Measurements from ENCODE around the gene SARM1. TPM values are rescaled to one million over a fixed set of nuclear protein-coding genes. Genes with fewer than 3 reads are reported as not detected.

The SARM1 gene
- total RNA-seq, 3 donors from 2014 or later (not counting 1 experiment from before 2014, with no cell fraction given): 25.7 to 33.0 (median 26.2) TPM

DNA sequence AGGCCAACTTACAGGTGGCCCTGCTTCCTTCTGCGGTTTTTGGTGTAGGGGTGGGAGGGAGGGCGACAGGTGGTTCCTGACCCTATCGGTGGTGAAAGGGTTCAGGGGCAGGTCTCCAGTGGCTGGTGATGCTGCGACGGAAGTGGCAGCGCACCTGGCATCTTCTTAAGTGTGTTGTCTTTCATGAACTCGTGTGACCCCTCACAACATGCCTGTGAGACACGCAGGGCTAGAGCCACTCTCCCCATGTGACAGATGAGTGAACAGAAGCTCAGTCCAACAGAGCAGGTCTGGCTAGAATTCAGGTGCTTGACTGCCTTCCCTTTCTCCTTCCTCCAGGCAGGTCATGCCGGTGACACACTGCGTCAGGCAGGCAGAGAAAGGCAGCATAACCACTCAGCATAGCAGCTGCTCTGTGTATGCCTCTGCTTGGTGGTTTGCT lies 28.0 kb upstream of the SARM1 start:
- Histone ChIP-seq H3K4me1 (ENCODE audit: control insufficient read depth, insufficient read depth, low read length) (no peaks in the 10 kb centered on the region), H3K36me3 (ENCODE audit: control insufficient read depth, insufficient read depth, low read length) (peaks cover 70% of the 10 kb centered on the region), H3K27ac (ENCODE audit: low read length) (no peak overlapping the region), H3K9me3 (ENCODE audit: control insufficient read depth, insufficient read depth, low read length) (no peaks in the 10 kb centered on the region), H3K27me3 (ENCODE audit: control insufficient read depth, insufficient read depth, low read length) (no peaks in the 10 kb centered on the region), H3K4me3 (ENCODE audit: low read length) (no peak overlapping the region)
- Mint-ChIP-seq H3K9me3 (no peaks in the 10 kb centered on the region), H3K27me3 (ENCODE audit: low read depth in 2 of 2) (no peaks in the 10 kb centered on the region), H3K4me3 (no peak overlapping the region), H3K36me3 (no peaks in the 10 kb centered on the region), H3K27ac (no peak overlapping the region), H3K4me1 (peaks cover 0 to 2% of the 10 kb centered on the region in 2 donors)
- DNase-seq (no peak), ATAC-seq (no peak)
- TF ChIP-seq, protein P1, sequence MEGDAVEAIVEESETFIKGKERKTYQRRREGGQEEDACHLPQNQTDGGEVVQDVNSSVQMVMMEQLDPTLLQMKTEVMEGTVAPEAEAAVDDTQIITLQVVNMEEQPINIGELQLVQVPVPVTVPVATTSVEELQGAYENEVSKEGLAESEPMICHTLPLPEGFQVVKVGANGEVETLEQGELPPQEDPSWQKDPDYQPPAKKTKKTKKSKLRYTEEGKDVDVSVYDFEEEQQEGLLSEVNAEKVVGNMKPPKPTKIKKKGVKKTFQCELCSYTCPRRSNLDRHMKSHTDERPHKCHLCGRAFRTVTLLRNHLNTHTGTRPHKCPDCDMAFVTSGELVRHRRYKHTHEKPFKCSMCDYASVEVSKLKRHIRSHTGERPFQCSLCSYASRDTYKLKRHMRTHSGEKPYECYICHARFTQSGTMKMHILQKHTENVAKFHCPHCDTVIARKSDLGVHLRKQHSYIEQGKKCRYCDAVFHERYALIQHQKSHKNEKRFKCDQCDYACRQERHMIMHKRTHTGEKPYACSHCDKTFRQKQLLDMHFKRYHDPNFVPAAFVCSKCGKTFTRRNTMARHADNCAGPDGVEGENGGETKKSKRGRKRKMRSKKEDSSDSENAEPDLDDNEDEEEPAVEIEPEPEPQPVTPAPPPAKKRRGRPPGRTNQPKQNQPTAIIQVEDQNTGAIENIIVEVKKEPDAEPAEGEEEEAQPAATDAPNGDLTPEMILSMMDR (IDR thresholded peaks at IDR 0.05): no peak
- intact Hi-C loops (cut with micrococcal nuclease): no loop called here
- WGBS (ENCODE audit: insufficient coverage): 78% methylated on average over 10 of the region's 10 CpGs

DNA sequence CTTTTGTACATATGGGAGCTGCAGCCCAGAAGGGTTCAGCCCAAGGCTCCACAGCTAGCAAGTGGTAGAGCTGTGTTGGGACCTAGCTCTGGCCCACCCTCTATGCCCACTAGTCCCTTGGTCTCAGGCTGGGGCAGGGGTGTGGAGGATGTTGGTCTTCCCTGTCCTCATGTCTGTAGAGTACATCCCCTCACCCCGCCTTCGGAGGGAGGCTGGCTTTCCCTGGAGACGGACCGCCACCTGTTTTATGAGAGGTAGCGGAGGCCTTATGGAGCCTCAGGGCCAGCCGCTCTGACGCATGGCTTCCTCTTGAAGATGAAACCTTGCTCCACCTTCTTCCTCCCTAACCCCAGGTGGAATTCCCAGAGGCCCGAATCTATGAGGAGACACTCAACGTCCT lies 27.5 kb upstream of the SARM1 start:
- H3K27me3 Mint-ChIP-seq (ENCODE audit: low read depth in 2 of 2): no peaks in the 10 kb centered on the region
- no peaks in the 10 kb centered on the region for H3K9me3 Mint-ChIP-seq
- ATAC-seq (no peak), DNase-seq (no peak)
- H3K27ac Mint-ChIP-seq: no peak overlapping the region
- 97% methylated on average over 9 of the region's 9 CpGs for WGBS (ENCODE audit: insufficient coverage)
- no peaks in the 10 kb centered on the region for H3K4me1 Mint-ChIP-seq
- no peak overlapping the region for H3K4me3 Mint-ChIP-seq
- Histone ChIP-seq H3K9me3 (ENCODE audit: control insufficient read depth, insufficient read depth, low read length) (no peaks in the 10 kb centered on the region), H3K4me3 (ENCODE audit: low read length) (no peak overlapping the region), H3K27me3 (ENCODE audit: control insufficient read depth, insufficient read depth, low read length) (no peaks in the 10 kb centered on the region), H3K4me1 (ENCODE audit: control insufficient read depth, insufficient read depth, low read length) (no peaks in the 10 kb centered on the region), H3K27ac (ENCODE audit: low read length) (no peak overlapping the region), H3K36me3 (ENCODE audit: control insufficient read depth, insufficient read depth, low read length) (peaks cover 75% of the 10 kb centered on the region)
- no peaks in the 10 kb centered on the region for H3K36me3 Mint-ChIP-seq
- TF ChIP-seq, protein P1 (IDR thresholded peaks at IDR 0.05): no peak
- intact Hi-C loops (cut with micrococcal nuclease): no loop called here

DNA sequence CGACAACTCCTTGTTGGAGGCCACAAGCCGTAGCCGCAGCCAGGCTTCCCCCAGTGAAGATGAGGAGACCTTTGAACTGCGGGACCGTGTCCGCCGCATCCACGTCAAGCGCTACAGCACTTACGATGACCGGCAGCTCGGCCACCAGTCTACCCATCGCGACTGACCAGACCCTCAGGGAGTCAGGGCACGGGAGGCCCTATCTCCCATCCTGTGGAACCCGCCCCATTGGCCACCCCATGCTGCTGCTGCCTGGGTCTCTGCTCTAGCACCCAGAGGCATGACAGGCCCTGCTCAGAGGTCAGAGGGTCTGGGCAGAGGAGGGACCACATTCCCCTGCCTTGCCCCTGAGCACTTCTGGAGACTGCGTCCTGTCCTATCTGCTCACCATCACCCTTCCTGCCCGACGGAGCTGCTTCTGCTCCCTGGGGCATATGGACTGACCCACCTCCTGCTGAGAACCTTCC lies 27.0 kb upstream of the SARM1 start:
- Histone ChIP-seq H3K36me3 (ENCODE audit: control insufficient read depth, insufficient read depth, low read length) (peaks cover 75% of the 10 kb centered on the region), H3K4me3 (ENCODE audit: low read length) (no peak overlapping the region), H3K27ac (ENCODE audit: low read length) (no peak overlapping the region), H3K4me1 (ENCODE audit: control insufficient read depth, insufficient read depth, low read length) (no peaks in the 10 kb centered on the region), H3K9me3 (ENCODE audit: control insufficient read depth, insufficient read depth, low read length) (no peaks in the 10 kb centered on the region), H3K27me3 (ENCODE audit: control insufficient read depth, insufficient read depth, low read length) (no peaks in the 10 kb centered on the region)
- Mint-ChIP-seq H3K4me1 (no peaks in the 10 kb centered on the region), H3K36me3 (no peaks in the 10 kb centered on the region), H3K27ac (no peak overlapping the region), H3K9me3 (no peaks in the 10 kb centered on the region), H3K27me3 (ENCODE audit: low read depth in 2 of 2) (no peaks in the 10 kb centered on the region), H3K4me3 (no peak overlapping the region)
- ATAC-seq (no peak), DNase-seq (no peak)
- TF ChIP-seq, protein P1 (IDR thresholded peaks at IDR 0.05): no peak
- intact Hi-C loops (cut with micrococcal nuclease): no loop called here
- WGBS (ENCODE audit: insufficient coverage): 97% methylated on average over 19 of the region's 19 CpGs
